Measurements from ENCODE around the gene ATG13. TPM values are rescaled to one million over a fixed set of nuclear protein-coding genes. Genes with fewer than 3 reads are reported as not detected.

ATG13 gene
- total and polyA plus RNA-seq, 3 donors from 2014 or later: 176 to 224 (median 203) TPM

DNA sequence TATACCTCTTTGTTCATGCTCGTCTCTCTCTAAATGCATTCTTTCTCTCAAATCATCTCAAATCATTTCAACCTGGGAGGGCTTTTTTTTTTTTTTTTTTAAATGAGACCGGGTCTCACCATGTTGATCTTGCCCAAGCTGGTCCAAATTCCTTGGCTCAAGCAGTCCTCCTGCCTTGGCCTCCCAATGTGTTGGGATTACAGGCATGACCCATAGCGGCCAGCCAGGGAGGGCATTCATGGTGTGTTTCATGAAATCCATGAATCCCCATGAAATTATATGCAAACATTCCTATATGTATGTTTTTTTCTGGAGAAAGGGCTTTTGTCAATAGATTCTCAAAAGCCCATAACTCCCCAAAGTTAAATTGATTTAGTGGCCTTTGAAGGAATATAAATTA, 26.2 kb downstream of the ATG13 start:
- no peaks in the 10 kb centered on the region for H3K36me3 ChIP-seq (ENCODE audit: low read depth, missing control alignments)
- H3K9me3 ChIP-seq: no peaks in the 10 kb centered on the region
- H3K27me3 ChIP-seq: no peaks in the 10 kb centered on the region
- intact Hi-C loops (cut with DNase I; ENCODE audit: low total_unique reads): no loop called here
- 82 to 93% methylated on average over 3 of the region's 3 CpGs for WGBS, 2 donors
- H3K27ac ChIP-seq: no peak overlapping the region
- no peak for DNase-seq
- peaks cover 8% of the 10 kb centered on the region for H3K4me1 ChIP-seq
- no peak for TF ChIP-seq CTCF (IDR thresholded peaks at IDR 0.05)
- TF ChIP-seq POLR2A (IDR thresholded peaks at IDR 0.05): no peak
- H3K4me3 ChIP-seq: no peak overlapping the region

GRCh38 chr11:46643986-46644385, 26.6 kb downstream of the ATG13 start:
- Histone ChIP-seq H3K36me3 (ENCODE audit: low read depth, missing control alignments) (no peaks in the 10 kb centered on the region), H3K9me3 (no peaks in the 10 kb centered on the region), H3K27ac (no peak overlapping the region), H3K27me3 (no peaks in the 10 kb centered on the region), H3K4me1 (peaks cover 8% of the 10 kb centered on the region), H3K4me3 (no peak overlapping the region)
- no peak for DNase-seq
- intact Hi-C loops (cut with DNase I; ENCODE audit: low total_unique reads): no loop called here
- TF ChIP-seq CTCF (IDR thresholded peaks at IDR 0.05) (no peak), POLR2A (IDR thresholded peaks at IDR 0.05) (no peak)

- Histone ChIP-seq H3K4me3 (no peak overlapping the region), H3K36me3 (ENCODE audit: low read depth, missing control alignments) (no peaks in the 10 kb centered on the region)
- intact Hi-C loops (cut with DNase I; ENCODE audit: low total_unique reads): no loop called here
Observed at GRCh38 chr11:46649180-46649738, 31.9 kb downstream of the ATG13 start.

DNA sequence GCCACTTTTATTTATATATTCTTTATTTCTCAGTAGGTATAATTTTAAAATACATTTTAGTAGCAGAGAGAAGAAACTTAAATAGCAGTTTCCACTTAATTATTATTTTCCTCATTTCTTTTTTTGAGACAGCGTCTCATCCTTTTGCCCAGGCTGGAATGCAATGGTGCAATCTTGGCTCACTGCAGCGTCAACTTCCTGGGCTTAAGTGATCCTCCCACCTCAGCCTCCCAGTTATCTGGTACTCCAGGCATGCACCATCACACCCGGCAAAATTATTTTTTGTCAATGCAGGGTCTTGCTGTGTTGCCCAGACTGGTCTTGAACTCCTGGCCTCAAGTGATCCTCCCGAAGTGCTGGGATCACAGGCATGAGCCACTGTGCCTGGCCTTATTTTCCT, 38.3 kb downstream of the ATG13 start:
- Histone ChIP-seq H3K4me1 (peaks cover 11% of the 10 kb centered on the region), H3K9me3 (no peaks in the 10 kb centered on the region), H3K27ac (no peak overlapping the region), H3K36me3 (ENCODE audit: low read depth, missing control alignments) (no peaks in the 10 kb centered on the region), H3K27me3 (no peaks in the 10 kb centered on the region), H3K4me3 (no peak overlapping the region)
- intact Hi-C loops (cut with DNase I; ENCODE audit: low total_unique reads): no loop called here
- TF ChIP-seq CTCF (IDR thresholded peaks at IDR 0.05) (no peak), POLR2A (IDR thresholded peaks at IDR 0.05) (no peak)
- no peak for DNase-seq
- WGBS, 2 donors: 75 to 92% methylated on average over 4 of the region's 4 CpGs

More at GRCh38 chr11:46649180-46649738, 31.9 kb downstream of the ATG13 start:
- peaks cover 31% of the 10 kb centered on the region for H3K4me1 ChIP-seq
- no peaks in the 10 kb centered on the region for H3K9me3 ChIP-seq
- TF ChIP-seq POLR2A (IDR thresholded peaks at IDR 0.05): no peak
- no peak for TF ChIP-seq CTCF (IDR thresholded peaks at IDR 0.05)
- H3K27ac ChIP-seq: peak overlapping the region; percentile 80 to 82
- no peaks in the 10 kb centered on the region for H3K27me3 ChIP-seq
- 38% methylated on average over 2 of the region's 2 CpGs for WGBS, 2 donors
- DNase-seq: peak; percentile 94

GRCh38 chr11:46657186-46657585, 39.8 kb downstream of the ATG13 start:
- no peak for TF ChIP-seq CTCF (IDR thresholded peaks at IDR 0.05)
- no peak for TF ChIP-seq POLR2A (IDR thresholded peaks at IDR 0.05)
- Histone ChIP-seq H3K27me3 (no peaks in the 10 kb centered on the region), H3K4me3 (no peak overlapping the region), H3K36me3 (ENCODE audit: low read depth, missing control alignments) (no peaks in the 10 kb centered on the region), H3K9me3 (no peaks in the 10 kb centered on the region), H3K4me1 (no peaks in the 10 kb centered on the region), H3K27ac (no peak overlapping the region)
- WGBS, 2 donors: 84% methylated on average over 3 of the region's 3 CpGs
- intact Hi-C loops (cut with DNase I; ENCODE audit: low total_unique reads): no loop called here
- DNase-seq: no peak
